Forelimb muscle (tissue), 1 donor: ENCODE results near the gene CWC15. TPM values are rescaled to one million over a fixed set of nuclear protein-coding genes. Genes with fewer than 3 reads are reported as not detected.
"Not testable (repeated sequence)": the region's sequence is repeated elsewhere in the genome, so short reads cannot be mapped to it uniquely, and the experiment has no call there.

Experiments
- DNase-seq: peaks from one replicate; pipeline ENCODE4 v3.0.0-alpha.2; 2013; ENCODE audit warnings: low read depth
- polyA plus RNA-seq: library from polyadenylated mRNA; unstranded; fragments of 120-200 nt; gene quantifications from one replicate; pipeline ENCODE4 v1.2.1, GENCODE V29; 2013; ENCODE audit not compliant: insufficient read length

Gene CWC15
- polyA plus RNA-seq = 71.6 TPM

DNA sequence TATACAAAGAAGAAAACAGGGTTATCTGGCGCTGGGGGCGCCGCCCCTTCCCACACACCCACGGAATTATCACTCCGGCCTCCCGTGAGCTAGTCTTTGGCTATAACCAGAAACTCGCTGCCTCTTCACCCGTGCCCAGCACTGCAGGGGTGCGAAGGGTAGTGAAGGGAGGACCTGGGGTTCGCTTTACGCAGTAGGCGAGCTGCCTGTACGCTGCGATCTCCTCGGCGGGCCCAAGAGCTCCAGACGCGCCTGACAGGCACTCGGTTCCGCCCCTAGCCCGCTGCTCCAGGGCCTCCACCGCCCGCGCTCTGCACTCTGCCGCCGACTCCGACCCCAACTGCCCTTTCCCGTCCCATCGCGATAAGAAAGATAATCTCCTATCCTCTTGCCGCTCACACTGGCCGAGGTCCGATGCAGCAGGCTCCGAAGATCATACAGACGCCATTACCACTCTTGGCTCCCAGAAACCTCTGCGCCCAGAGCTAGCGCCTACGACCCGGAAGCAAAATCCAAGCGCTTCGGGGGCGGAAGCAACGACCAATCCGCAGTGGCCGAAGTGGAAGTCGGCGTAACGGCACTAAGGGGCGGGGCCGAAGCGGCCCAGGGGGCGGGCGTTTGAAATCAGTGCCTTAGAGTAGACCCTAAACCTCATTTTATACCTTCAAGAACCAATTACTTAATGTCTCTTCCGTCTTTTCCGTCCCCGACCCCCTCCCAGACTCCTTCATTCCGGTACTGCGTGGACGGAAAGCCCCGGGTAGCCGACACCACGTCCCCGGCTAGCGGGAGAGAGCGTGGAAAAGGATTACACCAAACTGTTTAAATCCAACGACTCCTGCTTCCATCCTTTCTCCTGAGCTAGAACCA lies at the start of gene CWC15, which contains the start of gene KDM4D:
Gene CWC15, minus strand, starts transcription at position 458 of the 870 bp plus-strand sequence. CDS start 1,371 bp downstream, outside the sequence.
Gene KDM4D, plus strand, starts transcription at position 611 of the 870 bp plus-strand sequence. CDS start 23,664 bp downstream, outside the sequence.
- DNase-seq = peak; percentile 93

DNA sequence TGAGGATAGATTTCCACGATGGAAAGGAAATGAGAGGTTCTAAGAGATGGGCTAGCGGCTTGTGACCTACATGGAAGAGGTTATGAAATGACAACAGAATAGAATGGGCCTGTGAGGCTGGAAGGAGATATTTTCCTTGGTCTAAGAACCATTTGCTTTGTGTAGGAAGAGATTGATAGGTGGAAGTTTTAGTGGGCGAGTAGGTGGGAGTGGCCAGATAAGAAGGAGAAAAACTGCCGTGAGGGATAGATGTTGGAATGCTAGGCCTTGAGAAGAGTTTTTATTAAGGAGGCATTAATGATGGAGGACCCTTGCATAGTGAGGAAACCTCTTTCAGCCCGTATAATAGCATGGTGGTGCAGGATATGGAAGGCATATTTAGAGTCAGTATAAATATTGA lies 48.1 kb upstream of the CWC15 start:
- not testable (repeated sequence) for DNase-seq

DNA sequence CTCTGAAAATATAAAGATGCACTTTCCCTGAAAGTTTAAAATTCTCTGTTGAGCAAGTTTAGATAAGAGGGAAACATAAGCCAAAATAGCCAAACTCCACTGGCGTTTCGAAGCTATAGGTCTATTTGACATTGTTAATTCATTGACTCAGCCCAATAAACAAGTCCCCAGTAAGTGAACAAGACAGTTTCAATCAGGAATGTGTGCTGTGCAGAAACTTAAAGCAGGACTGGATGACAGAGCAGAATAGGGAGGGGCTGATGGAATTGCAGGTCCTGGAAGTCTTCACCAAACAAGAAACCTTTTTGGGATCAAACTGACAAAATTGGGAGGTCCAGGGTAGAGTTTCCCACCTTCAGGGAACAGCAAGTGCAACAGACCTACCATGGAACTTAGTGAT lies 42.8 kb upstream of the CWC15 start:
- no peak for DNase-seq

GRCh38 chr11:95014184-95014821 lies 40.9 kb upstream of the CWC15 start:
- no peak for DNase-seq

- no peak for DNase-seq
These were observed 38.0 kb upstream of the CWC15 start for GRCh38 chr11:95011376-95011775.

DNA sequence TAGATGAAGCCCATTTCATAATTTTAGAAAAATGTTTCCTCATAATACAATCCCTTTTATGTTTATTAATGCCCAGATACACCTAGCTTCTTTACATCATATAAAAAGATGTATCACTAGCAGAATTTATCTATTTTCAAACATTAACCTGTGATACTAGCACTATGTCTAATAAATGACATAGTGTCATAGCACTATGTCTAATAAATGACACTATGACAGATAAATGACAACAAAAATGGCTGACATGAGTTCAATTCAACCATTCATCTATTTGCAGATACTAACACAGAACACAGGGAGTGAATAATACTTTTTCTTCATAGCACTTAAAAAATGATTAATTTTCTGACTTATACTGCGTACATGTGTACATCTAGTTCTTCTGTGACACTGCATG lies 32.3 kb upstream of the CWC15 start:
- no peak for DNase-seq

DNA sequence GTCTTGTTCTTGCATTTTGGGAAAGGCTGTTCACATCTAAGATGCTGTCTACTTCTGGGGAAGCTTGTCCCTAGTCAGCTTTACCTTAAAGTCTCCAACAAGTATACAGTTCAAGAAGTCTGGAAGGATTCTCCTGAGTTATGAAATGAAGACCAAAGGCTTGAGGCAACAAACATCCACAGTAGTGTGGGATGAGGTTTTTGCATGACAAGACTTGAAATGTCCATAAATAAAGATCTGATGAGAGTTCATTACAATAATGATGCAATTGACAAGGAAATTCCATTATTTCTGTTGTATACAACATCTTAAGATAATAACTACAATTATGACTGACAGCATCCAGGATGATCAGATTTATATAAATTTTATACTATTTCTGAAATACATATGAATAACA lies 30.4 kb upstream of the CWC15 start:
- no peak for DNase-seq

- no peak for DNase-seq
These were observed 24.9 kb upstream of the CWC15 start for GRCh38 chr11:94998285-94998684.

- no peak for DNase-seq
These were observed 24.1 kb upstream of the CWC15 start for GRCh38 chr11:94997437-94997836.

DNA sequence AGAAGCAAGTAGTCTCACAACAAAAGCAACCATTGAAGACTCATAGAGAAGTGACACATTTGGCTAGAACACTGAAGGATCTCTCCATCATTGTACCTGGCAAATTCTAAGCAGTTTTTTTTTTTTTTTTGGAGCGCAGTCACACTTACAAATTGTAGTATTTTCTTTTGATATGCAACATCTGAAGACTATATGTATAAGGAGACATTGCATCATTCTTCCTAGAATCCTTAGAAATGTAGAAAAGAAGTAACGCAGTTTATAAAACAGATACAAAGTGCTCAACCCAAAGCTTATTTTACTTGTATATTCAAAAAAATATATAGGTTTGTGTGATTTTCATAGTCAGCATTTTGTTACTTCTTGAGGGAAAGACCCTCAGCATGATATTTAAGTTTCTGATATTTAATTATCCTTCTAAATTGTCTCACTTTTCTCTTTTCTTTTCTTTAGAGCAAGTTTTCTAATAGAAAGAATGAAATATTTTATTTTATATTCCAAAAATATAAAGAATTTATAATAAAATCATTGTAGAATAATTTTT lies 20.1 kb upstream of the CWC15 start:
- no peak for DNase-seq

DNA sequence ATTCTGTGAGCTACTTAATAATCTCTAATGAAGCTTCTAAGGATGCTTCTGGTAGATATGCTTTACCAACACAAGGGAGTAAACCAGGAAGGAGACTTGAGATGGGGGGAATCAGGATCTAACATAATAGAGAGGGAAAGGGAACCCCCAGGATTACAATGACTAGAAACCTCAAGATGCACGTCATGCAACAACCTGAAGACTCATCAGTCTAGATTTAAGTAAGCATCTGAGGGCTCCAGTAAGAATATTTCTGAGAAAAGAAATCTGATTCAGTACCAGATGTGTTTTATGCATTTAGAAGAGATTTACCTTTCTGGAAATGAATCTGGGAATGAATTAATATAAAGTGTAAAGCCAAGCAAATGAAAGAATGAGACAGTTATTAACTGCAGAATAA lies 15.4 kb upstream of the CWC15 start:
- DNase-seq = no peak

- DNase-seq = no peak
These were observed 14.0 kb upstream of the CWC15 start for GRCh38 chr11:94987378-94987777.

DNA sequence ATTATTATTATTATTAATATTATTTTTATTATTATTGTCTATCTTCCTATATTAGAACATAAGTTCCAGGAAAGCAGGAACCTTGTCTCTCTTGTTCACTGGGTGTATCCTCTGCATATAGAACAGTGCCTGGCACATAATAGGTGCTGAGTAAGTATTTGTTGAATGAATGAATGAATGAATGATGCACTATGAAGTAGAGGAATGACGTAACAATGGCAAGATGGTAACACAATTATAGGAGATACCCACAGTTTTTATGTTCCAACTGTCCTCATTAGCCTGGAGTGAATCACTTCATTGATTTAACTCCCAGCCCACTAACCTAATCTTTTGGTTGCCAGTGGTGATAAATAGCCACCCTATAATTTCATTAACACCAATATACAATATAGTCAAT lies 2.2 kb upstream of the CWC15 start:
- DNase-seq = no peak

- DNase-seq = no peak
These were observed 822 bp upstream of the CWC15 start for GRCh38 chr11:94974178-94974577.

DNA sequence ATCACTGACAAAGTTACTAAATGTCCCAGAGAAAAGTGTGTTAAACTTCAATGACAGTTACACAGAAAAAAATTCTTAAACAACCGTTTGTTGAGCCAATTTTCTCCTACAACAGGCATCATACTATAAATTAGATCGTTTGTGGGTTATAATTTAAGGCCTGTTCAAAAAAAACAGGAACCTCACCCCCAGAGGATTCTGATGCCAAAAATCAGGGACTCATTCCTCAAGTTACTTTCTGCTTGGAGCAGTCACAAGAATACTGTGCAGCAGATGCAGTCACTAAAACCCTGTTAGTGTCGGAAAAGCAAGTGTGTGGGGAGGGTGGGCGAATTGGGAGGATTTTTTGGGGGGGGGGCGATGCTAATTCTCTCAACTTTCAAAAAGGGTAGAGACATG lies 657 bp downstream of the CWC15 start:
- no peak for DNase-seq

DNA sequence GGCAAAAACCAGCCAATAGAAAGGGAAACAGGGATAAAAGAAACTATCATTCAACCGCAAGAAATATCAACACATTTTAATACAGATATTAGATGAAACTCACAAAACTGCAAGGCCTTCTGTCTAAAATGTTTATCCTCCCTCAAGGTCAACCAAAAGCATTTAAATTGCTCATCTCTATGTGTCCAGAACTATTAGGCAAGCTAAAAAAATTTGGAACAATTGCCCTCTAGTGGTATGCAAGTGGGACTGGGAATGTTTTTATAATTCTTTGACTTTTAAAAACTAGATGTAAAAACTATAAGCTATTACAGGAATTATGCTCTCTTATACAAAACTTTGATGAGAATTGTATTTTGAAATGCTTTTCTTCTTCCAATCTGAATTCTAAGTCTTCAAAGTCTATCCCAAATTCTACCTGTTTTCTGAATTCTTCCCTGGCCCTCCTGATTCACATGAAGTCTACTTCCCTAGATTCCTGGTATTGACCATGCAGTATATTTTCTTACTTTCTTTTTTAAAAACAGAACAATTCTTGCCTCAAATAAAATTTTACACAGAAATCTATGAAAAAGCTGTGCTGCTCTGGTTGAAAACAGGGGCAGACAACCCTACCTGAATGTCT lies 4.9 kb downstream of the CWC15 start:
- DNase-seq = no peak

DNA sequence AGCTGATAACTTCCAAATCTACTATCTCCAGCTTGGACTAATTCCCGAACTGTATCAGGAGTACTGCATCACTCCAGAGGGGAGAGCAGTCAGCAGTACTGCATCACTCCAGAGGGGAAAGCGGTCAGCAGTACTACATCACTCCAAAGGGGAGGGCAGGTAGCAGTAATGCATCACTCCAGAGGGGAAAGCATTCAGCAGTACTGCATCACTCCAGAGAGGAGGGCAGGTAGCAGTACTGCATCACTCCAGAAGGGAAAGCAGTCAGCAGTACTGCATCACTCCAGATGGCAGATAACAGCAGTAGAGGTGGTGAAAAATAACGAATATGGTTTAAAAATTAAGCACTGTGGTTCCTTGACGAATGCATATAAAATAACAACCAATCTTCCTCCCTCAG lies 8.4 kb downstream of the CWC15 start:
- DNase-seq = no peak

GRCh38 chr11:94961255-94961654 lies 12.1 kb downstream of the CWC15 start:
- DNase-seq = no peak

- no peak for DNase-seq
These were observed 12.9 kb downstream of the CWC15 start for GRCh38 chr11:94960488-94960887.

DNA sequence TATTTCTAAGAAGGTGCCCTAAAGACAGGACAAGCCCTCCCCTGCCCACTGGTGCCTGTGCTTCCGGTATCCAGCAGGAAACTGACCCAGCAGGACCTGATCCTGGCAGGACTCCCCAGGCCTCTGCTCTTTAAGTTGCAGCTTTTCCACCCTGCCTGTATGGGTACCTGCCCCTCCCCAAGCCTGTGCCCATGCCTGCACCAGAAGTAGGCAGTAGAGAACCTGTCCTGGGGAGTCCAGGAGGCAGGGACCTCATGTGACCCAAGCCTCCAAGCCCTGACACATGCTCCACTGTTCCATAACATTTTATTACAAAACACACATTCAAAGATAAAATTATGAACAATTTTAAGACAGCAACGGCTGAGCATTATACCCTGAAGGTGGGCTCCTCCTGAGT lies 14.2 kb downstream of the CWC15 start:
- no peak for DNase-seq

- no peak for DNase-seq
These were observed 15.1 kb downstream of the CWC15 start for GRCh38 chr11:94958121-94958696.

DNA sequence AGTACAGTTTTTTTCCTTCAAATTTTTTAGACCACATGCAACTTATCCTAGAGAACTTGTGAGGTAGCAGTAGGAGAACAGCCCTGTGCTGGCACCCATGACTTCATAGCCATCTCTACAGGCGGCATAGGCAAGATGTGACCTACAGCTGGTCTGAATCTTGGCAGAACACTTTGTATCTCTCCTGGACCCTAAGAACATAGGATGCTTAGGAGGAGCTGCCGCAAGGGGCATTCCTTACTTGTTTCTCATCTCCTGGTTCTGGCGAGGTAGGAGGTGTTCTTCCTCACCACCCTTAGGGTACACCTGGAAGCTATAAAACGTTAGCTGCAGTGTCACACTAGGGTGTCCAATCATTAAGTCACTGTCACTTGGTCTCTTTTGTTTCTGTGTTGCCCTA lies 16.4 kb downstream of the CWC15 start:
- DNase-seq = no peak
